Measurements from ENCODE around the gene CRYBB3.
"Not testable (repeated sequence)": the region's sequence is repeated elsewhere in the genome, so short reads cannot be mapped to it uniquely, and the experiment has no call there.

CRYBB3 gene

DNA sequence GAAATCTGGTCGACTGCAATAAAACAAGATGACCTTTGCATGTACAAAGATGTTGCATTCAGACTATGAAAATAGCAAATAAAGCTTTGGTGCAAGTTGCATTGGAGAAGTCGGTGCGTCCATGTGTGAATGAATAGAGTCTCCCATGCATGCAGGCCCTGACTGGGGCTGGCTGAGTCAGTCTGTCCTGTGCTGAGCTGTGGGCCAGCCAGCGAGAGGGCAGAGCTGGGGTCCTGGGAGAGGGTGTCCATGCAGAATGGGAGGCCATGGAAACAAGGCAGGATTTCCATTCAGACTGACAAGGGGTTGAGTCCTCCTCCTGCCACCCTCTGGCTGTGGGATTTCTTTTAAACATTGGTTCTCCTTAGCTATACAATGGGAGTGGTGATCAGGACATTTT, 2.3 kb upstream of the CRYBB3 start:
- no peaks in the 10 kb centered on the region for H3K9me3 ChIP-seq
- H3K27ac ChIP-seq = no peak overlapping the region
- H3K36me3 ChIP-seq = no peaks in the 10 kb centered on the region
- no peak overlapping the region for H3K4me3 ChIP-seq (ENCODE audit: low read depth in 1 of 2, low read length in 1 of 2)
- no peaks in the 10 kb centered on the region for H3K27me3 ChIP-seq
- TF ChIP-seq, protein P1, sequence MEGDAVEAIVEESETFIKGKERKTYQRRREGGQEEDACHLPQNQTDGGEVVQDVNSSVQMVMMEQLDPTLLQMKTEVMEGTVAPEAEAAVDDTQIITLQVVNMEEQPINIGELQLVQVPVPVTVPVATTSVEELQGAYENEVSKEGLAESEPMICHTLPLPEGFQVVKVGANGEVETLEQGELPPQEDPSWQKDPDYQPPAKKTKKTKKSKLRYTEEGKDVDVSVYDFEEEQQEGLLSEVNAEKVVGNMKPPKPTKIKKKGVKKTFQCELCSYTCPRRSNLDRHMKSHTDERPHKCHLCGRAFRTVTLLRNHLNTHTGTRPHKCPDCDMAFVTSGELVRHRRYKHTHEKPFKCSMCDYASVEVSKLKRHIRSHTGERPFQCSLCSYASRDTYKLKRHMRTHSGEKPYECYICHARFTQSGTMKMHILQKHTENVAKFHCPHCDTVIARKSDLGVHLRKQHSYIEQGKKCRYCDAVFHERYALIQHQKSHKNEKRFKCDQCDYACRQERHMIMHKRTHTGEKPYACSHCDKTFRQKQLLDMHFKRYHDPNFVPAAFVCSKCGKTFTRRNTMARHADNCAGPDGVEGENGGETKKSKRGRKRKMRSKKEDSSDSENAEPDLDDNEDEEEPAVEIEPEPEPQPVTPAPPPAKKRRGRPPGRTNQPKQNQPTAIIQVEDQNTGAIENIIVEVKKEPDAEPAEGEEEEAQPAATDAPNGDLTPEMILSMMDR (IDR thresholded peaks at IDR 0.05) = no peak
- H3K4me1 ChIP-seq (ENCODE audit: control insufficient read depth in 1 of 2, insufficient read depth in 1 of 2, low read depth in 1 of 2, low read length in 1 of 2) = no peaks in the 10 kb centered on the region

GRCh38 chr22:25200967-25201366, 1.3 kb downstream of the CRYBB3 start:
- no peaks in the 10 kb centered on the region for H3K36me3 ChIP-seq
- TF ChIP-seq, protein P1 (IDR thresholded peaks at IDR 0.05) = no peak
- H3K27me3 ChIP-seq = no peaks in the 10 kb centered on the region
- H3K4me1 ChIP-seq (ENCODE audit: control insufficient read depth in 1 of 2, insufficient read depth in 1 of 2, low read depth in 1 of 2, low read length in 1 of 2) = no peaks in the 10 kb centered on the region
- no peak overlapping the region for H3K4me3 ChIP-seq (ENCODE audit: low read depth in 1 of 2, low read length in 1 of 2)
- no peak overlapping the region for H3K27ac ChIP-seq
- no peaks in the 10 kb centered on the region for H3K9me3 ChIP-seq

GRCh38 chr22:25201557-25202273, 2.1 kb downstream of the CRYBB3 start:
- no peaks in the 10 kb centered on the region for H3K27me3 ChIP-seq
- H3K9me3 ChIP-seq = no peaks in the 10 kb centered on the region
- no peaks in the 10 kb centered on the region for H3K36me3 ChIP-seq
- no peaks in the 10 kb centered on the region for H3K4me1 ChIP-seq (ENCODE audit: control insufficient read depth in 1 of 2, insufficient read depth in 1 of 2, low read depth in 1 of 2, low read length in 1 of 2)
- H3K4me3 ChIP-seq (ENCODE audit: low read depth in 1 of 2, low read length in 1 of 2) = no peak overlapping the region
- no peak overlapping the region for H3K27ac ChIP-seq
- TF ChIP-seq, protein P1 (IDR thresholded peaks at IDR 0.05) = no peak

GRCh38 chr22:25202290-25202921, 2.7 kb downstream of the CRYBB3 start:
- no peaks in the 10 kb centered on the region for H3K9me3 ChIP-seq
- no peak overlapping the region for H3K27ac ChIP-seq
- no peaks in the 10 kb centered on the region for H3K36me3 ChIP-seq
- no peaks in the 10 kb centered on the region for H3K4me1 ChIP-seq (ENCODE audit: control insufficient read depth in 1 of 2, insufficient read depth in 1 of 2, low read depth in 1 of 2, low read length in 1 of 2)
- H3K27me3 ChIP-seq = no peaks in the 10 kb centered on the region
- TF ChIP-seq, protein P1 (IDR thresholded peaks at IDR 0.05) = peak; percentile 33
- no peak overlapping the region for H3K4me3 ChIP-seq (ENCODE audit: low read depth in 1 of 2, low read length in 1 of 2)

GRCh38 chr22:25203082-25203481, 3.4 kb downstream of the CRYBB3 start:
- H3K27ac ChIP-seq = no peak overlapping the region
- TF ChIP-seq, protein P1 (IDR thresholded peaks at IDR 0.05) = no peak
- H3K4me1 ChIP-seq (ENCODE audit: control insufficient read depth in 1 of 2, insufficient read depth in 1 of 2, low read depth in 1 of 2, low read length in 1 of 2) = no peaks in the 10 kb centered on the region
- no peaks in the 10 kb centered on the region for H3K36me3 ChIP-seq
- H3K9me3 ChIP-seq = no peaks in the 10 kb centered on the region
- no peak overlapping the region for H3K4me3 ChIP-seq (ENCODE audit: low read depth in 1 of 2, low read length in 1 of 2)
- no peaks in the 10 kb centered on the region for H3K27me3 ChIP-seq

DNA sequence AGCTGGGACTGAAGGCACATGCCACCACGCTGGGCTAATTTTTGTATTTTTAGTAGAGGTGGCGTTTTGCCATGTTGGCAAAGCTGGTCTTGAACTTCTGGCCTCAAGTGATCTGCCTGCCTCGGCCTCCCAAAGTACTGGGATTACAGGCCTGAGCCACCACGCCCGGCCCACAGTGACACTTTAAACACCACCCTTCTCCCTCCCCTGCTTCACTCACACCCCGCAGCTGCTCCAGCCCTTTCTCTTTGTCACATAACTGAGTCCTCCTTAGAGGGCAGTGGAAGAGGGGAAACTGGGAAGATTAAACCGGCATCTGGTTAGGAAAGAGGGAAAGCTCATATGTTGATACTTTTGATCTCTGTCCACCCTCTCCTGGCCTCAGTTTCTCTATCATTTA, 4.9 kb downstream of the CRYBB3 start:
- H3K36me3 ChIP-seq; H3K27me3 ChIP-seq; H3K27ac ChIP-seq; H3K9me3 ChIP-seq; H3K4me1 ChIP-seq (ENCODE audit: control insufficient read depth in 1 of 2, insufficient read depth in 1 of 2, low read depth in 1 of 2, low read length in 1 of 2); H3K4me3 ChIP-seq (ENCODE audit: low read depth in 1 of 2, low read length in 1 of 2): not testable (repeated sequence)

Measured in neutrophil (primary cell).